IgD-negative memory B cell (primary cell): ENCODE measurements around the gene TOPBP1. TPM values are rescaled to one million over a fixed set of nuclear protein-coding genes. Genes with fewer than 3 reads are reported as not detected.

Source experiments
- polyA plus RNA-seq: library from polyadenylated mRNA; unstranded; fragments of 300-500 nt; fragmentation: Illumina TruSeq; gene quantifications from one replicate; pipeline ENCODE4 v1.2.3, GENCODE V29; 2021

TOPBP1 gene
- polyA plus RNA-seq, 1 donor from 2014 or later = 13.7 TPM

Other genes starting within 250 kb of the TOPBP1 start
- gene CDV3, start 88.3 kb downstream of the TOPBP1 start, polyA plus RNA-seq = 39.7 TPM
- not detected for gene TF, start 84.5 kb upstream of the TOPBP1 start, polyA plus RNA-seq
- gene SRPRB, start 143.9 kb upstream of the TOPBP1 start, polyA plus RNA-seq = 34.6 TPM
- gene RAB6B, start 233.9 kb upstream of the TOPBP1 start, polyA plus RNA-seq = 0.36 TPM